HepG2 (cell line): ENCODE data around the gene BRIP1. TPM values are rescaled to one million over a fixed set of nuclear protein-coding genes. Genes with fewer than 3 reads are reported as not detected.

Source experiments
- ATAC-seq: fragments of 200-7000 bp; cut with Tn5 transposase; 3 replicates; pipeline ENCODE4 v1.9.1; 2020; ENCODE audit warnings: mild to moderate bottlenecking, moderate library complexity
- BruUV-seq: library from RNA; stranded (reverse); fragments of 400-500 nt; replicated peaks from 2 replicates; lab custom pipeline; 2021; lab: Mats Ljungman, UMichigan
- CTCF ChIA-PET: fragments of 300-600 bp; formaldehyde crosslinking; extraction: SDS; loops from one replicate; lab custom pipeline; 2021; ENCODE audit warnings: low total read pairs, inconsistent platforms, low intra/inter-chr PET ratio; lab: Yijun Ruan, JAX
- POLR2A ChIA-PET: fragments of 350-600 bp; sonication (Branson Sonifier 250); formaldehyde crosslinking; loops from one replicate; lab custom pipeline; 2020; ENCODE audit warnings: antibody characterized with exemption, inconsistent platforms; lab: Yijun Ruan, JAX
- DNase-seq: peaks from one replicate; pipeline ENCODE4 v3.0.0-alpha.2; 2015; ENCODE audit warnings: low spot score
- FAIRE-seq: peaks from 3 replicates; lab custom pipeline; 2011; peaks lifted over from hg19 to GRCh38; lab: Jason Lieb, UNC
- H2AFZ ChIP-seq: one replicate; pipeline ENCODE4 v1.6.1; 2011; ENCODE audit warnings: low read length, inconsistent platforms
- H3K27ac ChIP-seq: fragments of 300-600 bp; 3 replicates; pipeline ENCODE4 v1.8.0; 2011; ENCODE audit warnings: mixed run types, mild to moderate bottlenecking, mixed read lengths, low read length, inconsistent platforms; ENCODE audit not compliant: insufficient read depth; ENCODE audit errors: extremely low read length
- H3K27me3 ChIP-seq, 2 experiments: fragments of 200-600 bp in 1 of 2; 2 replicates in 1 of 2; 3 replicates in 1 of 2; pipeline versions ENCODE4 v1.6.0 to v1.8.0; 2011; ENCODE audit warnings: low read length in 2 of 2, mild to moderate bottlenecking in 2 of 2, moderate library complexity in 2 of 2, inconsistent platforms in 1 of 2; ENCODE audit not compliant: insufficient read depth in 2 of 2, control insufficient read depth in 1 of 2
- H3K36me3 ChIP-seq, 2 experiments: fragments of 200-600 bp in 1 of 2; replicated peaks in 1 of 2; 2 replicates in 1 of 2; 3 replicates in 1 of 2; pipeline versions ENCODE4 v1.5.1 to v1.8.0; 2011; ENCODE audit warnings: low read length in 2 of 2, inconsistent platforms in 1 of 2; ENCODE audit not compliant: insufficient read depth in 2 of 2, control insufficient read depth in 1 of 2
- H3K4me1 ChIP-seq: 2 replicates; pipeline ENCODE4 v1.5.1; 2012; ENCODE audit warnings: low read length, inconsistent platforms; ENCODE audit not compliant: insufficient read depth
- H3K4me2 ChIP-seq: 2 replicates; pipeline ENCODE4 v1.6.0; 2011; ENCODE audit warnings: low read depth, low read length, inconsistent platforms
- H3K4me3 ChIP-seq, 3 experiments: fragments of 200-600 bp in 1 of 3; sonication (generic), shearing (Covaris generic) in 1 of 3; replicated peaks in 1 of 3; 2 replicates each; pipeline ENCODE4 v1.5.1; 2011 to 2016; ENCODE audit warnings: low read length in 3 of 3, inconsistent platforms in 2 of 3, low read depth in 2 of 3, mild to moderate bottlenecking in 2 of 3, control low read depth in 1 of 3, mixed read lengths in 1 of 3; ENCODE audit not compliant: insufficient read depth in 1 of 3
- H3K79me2 ChIP-seq: one replicate; pipeline ENCODE4 v1.6.1; 2011; ENCODE audit warnings: low read length, inconsistent platforms; ENCODE audit not compliant: insufficient read depth
- H3K9ac ChIP-seq: 2 replicates; pipeline ENCODE4 v1.6.0; 2011; ENCODE audit warnings: mild to moderate bottlenecking, low read depth, low read length, inconsistent platforms; ENCODE audit not compliant: insufficient read depth
- H3K9me3 ChIP-seq: 2 replicates; pipeline ENCODE4 v1.5.1; 2012; ENCODE audit warnings: mild to moderate bottlenecking, low read length
- H4K20me1 ChIP-seq: 2 replicates; pipeline ENCODE4 v1.6.0; 2011; ENCODE audit warnings: inconsistent platforms, mild to moderate bottlenecking, low read length, moderate library complexity; ENCODE audit not compliant: insufficient read depth
- CEBPZ ChIP-seq: IDR thresholded peaks from 2 replicates; pipeline ENCODE4 v1.6.1; 2012; ENCODE audit warnings: low read length, improper control_type of control experiment
- FOXM1 ChIP-seq: sonication (generic); formaldehyde crosslinking; IDR thresholded peaks from 2 replicates; pipeline ENCODE4 v1.5.0; 2020; ENCODE audit warnings: missing genetic modification reagents
- HNRNPK ChIP-seq: fragments of 200-400 bp; formaldehyde crosslinking; IDR thresholded peaks from 2 replicates; pipeline ENCODE4 v1.6.1; 2018; ENCODE audit warnings: low read length, low read depth, moderate library complexity, mild to moderate bottlenecking; ENCODE audit not compliant: poor library complexity, severe bottlenecking
- HOXA9 ChIP-seq: sonication (generic); formaldehyde crosslinking; IDR thresholded peaks from 2 replicates; pipeline ENCODE4 v1.8.1; 2022; ENCODE audit warnings: missing genetic modification reagents, mild to moderate bottlenecking, moderate library complexity, borderline replicate concordance
- IRF9 ChIP-seq: sonication (generic); formaldehyde crosslinking; IDR thresholded peaks from 2 replicates; pipeline ENCODE4 v1.8.0; 2022; ENCODE audit warnings: missing genetic modification reagents, mild to moderate bottlenecking, borderline replicate concordance
- TRAFD1 ChIP-seq: sonication (generic); formaldehyde crosslinking; IDR thresholded peaks from 2 replicates; pipeline ENCODE4 v1.5.1; 2020; ENCODE audit warnings: missing genetic modification reagents, mild to moderate bottlenecking, borderline replicate concordance
- ZBTB42 ChIP-seq: sonication (generic); formaldehyde crosslinking; IDR thresholded peaks from 2 replicates; pipeline ENCODE4 v1.5.0; 2020; ENCODE audit warnings: mild to moderate bottlenecking, missing genetic modification reagents
- ZNF512 ChIP-seq: sonication (generic); formaldehyde crosslinking; IDR thresholded peaks from 2 replicates; pipeline ENCODE4 v1.4.0; 2020; ENCODE audit warnings: mild to moderate bottlenecking, missing genetic modification reagents
- whole genome bisulfite sequencing: methylation state at CpG from one replicate; pipeline ENCODE4 v1.1.6; 2017; ENCODE audit warnings: low lambda C conversion rate; 5-methylcytosine and 5-hydroxymethylcytosine counted together
- in situ Hi-C: cut with HindIII; loops from 2 replicates; pipeline ENCODE4 v1.10.0; 2017; ENCODE audit warnings: low pct_unique_long_range_greater_than_20kb; ENCODE audit not compliant: extremely low pct_ligation_motif_present
- intact Hi-C: fragments of 100-400 bp; cut with micrococcal nuclease; formaldehyde crosslinking; loops from one replicate; pipeline ENCODE4 v1.10.0; 2022; ENCODE audit not compliant: unreplicated experiment
- polyA plus RNA-seq, 8 experiments: library from polyadenylated mRNA; depleted of rRNA in 3 of 8; stranded (reverse) in 7 of 8; unstranded in 1 of 8; fragments of >200 nt; fragmentation: Illumina TruSeq in 4 of 8; extraction: Trizol in 4 of 8; gene quantifications; 2 replicates each; pipeline versions ENCODE4 v1.2.1 to v1.2.3, GENCODE V29; 2011 to 2016; ENCODE audit warnings: low read depth in 4 of 8, missing spikeins in 1 of 8, mixed read lengths in 1 of 8; ENCODE audit not compliant: insufficient read depth in 1 of 8
- total RNA-seq, 5 experiments: library from RNA; depleted of rRNA; stranded (reverse); fragments of >200 nt; fragmentation: Illumina TruSeq; extraction: Trizol; gene quantifications; 2 replicates each; pipeline ENCODE4 v1.2.3, GENCODE V29; 2016; ENCODE audit warnings: low read depth in 1 of 5

Gene BRIP1
- total and polyA plus RNA-seq, 2 of the 13 experiments (the other 11 are each of a cell fraction or from before 2014, with no cell fraction given), result 3.8 to 27.7 TPM

- H3K4me2 ChIP-seq, result no peak overlapping the region
- no peak overlapping the region for H3K27ac ChIP-seq
- TF ChIP-seq ZNF512 (no peak), HNRNPK (peak; percentile 81)
- CTCF ChIA-PET, result no interaction called here
- H3K79me2 ChIP-seq, result no peaks in the 10 kb centered on the region
- H2AFZ ChIP-seq, result no peak overlapping the region
- no peak overlapping the region for H3K9ac ChIP-seq
- H3K4me3 ChIP-seq, result no peak overlapping the region
- H4K20me1 ChIP-seq, result no peaks in the 10 kb centered on the region
- no peaks in the 10 kb centered on the region for H3K4me1 ChIP-seq
- H3K27me3 ChIP-seq, result no peaks in the 10 kb centered on the region
- POLR2A ChIA-PET, result no interaction called here
- BruUV-seq, result no TSS peak
- no peaks in the 10 kb centered on the region for H3K9me3 ChIP-seq
- ATAC-seq (no peak), FAIRE-seq (no peak), DNase-seq (no peak)
- H3K36me3 ChIP-seq, result peaks cover 4 to 16% of the 10 kb centered on the region in 2 experiments
- intact Hi-C loops, result no loop called here
- in situ Hi-C loops, result no loop called here
Measured at GRCh38 chr17:61818225-61818624, 45.1 kb downstream of the BRIP1 start.

- intact Hi-C loops, result no loop called here
- ATAC-seq (no peak), FAIRE-seq (no peak), DNase-seq (no peak)
- Histone ChIP-seq H3K4me2 (no peak overlapping the region), H3K4me3 (no peak overlapping the region), H3K27ac (no peak overlapping the region), H2AFZ (no peak overlapping the region), H3K4me1 (no peaks in the 10 kb centered on the region), H4K20me1 (no peaks in the 10 kb centered on the region), H3K27me3 (no peaks in the 10 kb centered on the region), H3K36me3 (peaks cover 4 to 16% of the 10 kb centered on the region in 2 experiments), H3K79me2 (no peaks in the 10 kb centered on the region), H3K9ac (no peak overlapping the region), H3K9me3 (no peaks in the 10 kb centered on the region)
- ChIA-PET POLR2A (no interaction called here), CTCF (no interaction called here)
- in situ Hi-C loops, result no loop called here
- 96% methylated on average over 3 of the region's 3 CpGs for WGBS
- no TSS peak for BruUV-seq
- TF ChIP-seq FOXM1 (no peak), TRAFD1 (CRISPR knock-in tag) (no peak), CEBPZ (no peak), HOXA9 (CRISPR knock-in tag) (no peak), ZBTB42 (CRISPR knock-in tag) (no peak), IRF9 (CRISPR knock-in tag) (no peak)
Measured at GRCh38 chr17:61817452-61817851, 45.9 kb downstream of the BRIP1 start.
